ENCODE measurements around the gene PDCD11.

Gene PDCD11

GRCh38 chr10:103449208-103450144, 53.0 kb downstream of the PDCD11 start:
- no peak for DNase-seq (ENCODE audit: low read depth)

- DNase-seq (ENCODE audit: low read depth) = no peak
Observed at GRCh38 chr10:103450201-103450695, 53.8 kb downstream of the PDCD11 start.

DNA sequence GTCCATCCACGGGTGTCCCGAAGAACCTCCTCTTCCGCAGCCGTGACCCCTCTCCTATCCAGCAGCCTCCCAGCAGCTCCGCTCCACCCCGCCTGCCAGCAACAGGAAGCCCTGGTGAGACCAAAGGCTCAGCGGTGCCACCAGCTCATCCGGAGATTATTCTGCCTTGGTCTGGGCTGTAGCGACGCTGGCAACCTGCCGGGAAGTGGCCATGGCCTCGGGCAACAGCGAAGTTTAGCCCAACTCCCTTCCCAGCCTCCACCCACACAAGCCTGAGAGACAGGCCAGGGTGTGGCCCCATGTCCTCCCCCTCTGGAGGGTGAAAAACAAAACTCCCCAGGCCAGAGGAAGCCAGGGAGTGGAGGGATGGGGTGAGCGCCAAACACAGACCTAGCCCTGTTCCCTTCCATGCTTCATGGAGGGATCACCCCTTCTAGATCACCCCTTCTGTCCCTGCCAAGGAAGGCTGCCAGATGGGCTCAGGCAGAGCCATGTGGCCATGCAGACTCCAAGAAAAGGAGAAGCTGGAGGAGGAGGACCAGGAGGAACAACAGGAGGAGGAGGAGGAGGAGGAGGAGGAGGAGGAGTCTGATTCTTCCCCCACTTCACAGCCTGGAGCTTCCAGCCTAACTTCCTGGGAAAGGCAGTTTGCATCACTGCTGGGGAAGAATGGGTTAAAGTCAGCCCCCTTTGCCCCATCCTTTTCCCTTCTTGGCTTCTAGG, 54.8 kb downstream of the PDCD11 start:
- DNase-seq (ENCODE audit: low read depth) = peak; percentile 69

- peak; percentile 50 for DNase-seq (ENCODE audit: low read depth)
Observed at GRCh38 chr10:103451831-103452505, 55.5 kb downstream of the PDCD11 start, which contains the start of gene CALHM2. Gene CALHM2 (minus strand): TSS chr10:103452370. CDS start chr10:103449941, 2,429 bp downstream.

DNA sequence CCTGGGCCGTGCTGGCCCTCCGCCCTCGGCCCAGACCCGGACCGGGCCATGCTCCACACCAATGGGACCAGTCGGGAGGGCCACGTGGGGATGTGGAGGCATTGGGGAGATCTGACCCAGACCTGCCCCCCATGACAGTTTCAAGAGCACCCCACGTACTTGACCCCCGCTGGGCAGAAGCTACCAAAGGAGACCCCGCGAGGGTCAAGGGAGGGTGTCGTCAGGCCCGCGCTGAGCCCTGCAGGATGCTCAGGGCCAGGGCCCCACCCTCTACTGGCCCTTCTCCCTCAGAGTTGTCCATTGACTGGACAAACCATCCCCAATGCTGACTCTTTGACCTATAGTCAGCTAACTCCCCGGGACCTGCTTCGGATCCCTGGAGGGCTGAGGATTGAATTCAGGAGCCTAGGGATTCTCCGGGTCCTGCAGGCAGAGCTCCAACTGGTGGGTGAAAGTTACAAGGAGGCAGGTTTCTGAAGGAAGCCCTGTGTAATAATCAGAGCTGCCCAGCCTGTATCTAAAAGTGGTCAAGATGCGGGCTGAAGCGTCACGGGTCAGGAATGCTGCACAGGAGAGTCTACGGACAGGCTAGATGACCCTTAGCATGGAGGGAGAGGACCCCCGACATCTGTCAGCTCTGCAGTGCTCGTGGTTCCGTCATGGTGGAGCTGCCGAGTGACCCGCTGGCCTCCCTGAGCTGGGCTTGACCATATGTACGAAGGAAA, 56.2 kb downstream of the PDCD11 start:
- DNase-seq (ENCODE audit: low read depth) = no peak

DNA sequence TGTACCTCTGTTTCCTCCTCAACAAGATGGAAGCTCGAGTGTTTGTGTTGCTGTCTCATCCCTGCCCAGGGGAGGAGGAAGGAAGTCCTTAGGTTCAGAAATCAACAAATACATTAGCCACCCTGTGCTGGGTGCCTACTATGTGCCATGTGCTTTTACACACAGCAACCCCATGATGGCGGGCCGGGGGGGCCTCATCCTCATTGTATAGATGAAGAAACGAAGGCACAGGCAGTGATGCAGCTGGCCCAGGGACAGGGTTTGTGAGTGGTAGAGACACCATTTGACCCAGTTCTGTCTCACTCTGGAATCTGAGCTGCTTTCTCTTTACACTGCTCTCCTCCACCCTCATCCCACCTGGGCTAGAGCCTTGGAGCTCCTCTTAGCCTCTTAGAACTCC, 57.6 kb downstream of the PDCD11 start:
- no peak for DNase-seq (ENCODE audit: low read depth)

GRCh38 chr10:103455235-103455634, 58.8 kb downstream of the PDCD11 start:
- no peak for DNase-seq (ENCODE audit: low read depth)

DNA sequence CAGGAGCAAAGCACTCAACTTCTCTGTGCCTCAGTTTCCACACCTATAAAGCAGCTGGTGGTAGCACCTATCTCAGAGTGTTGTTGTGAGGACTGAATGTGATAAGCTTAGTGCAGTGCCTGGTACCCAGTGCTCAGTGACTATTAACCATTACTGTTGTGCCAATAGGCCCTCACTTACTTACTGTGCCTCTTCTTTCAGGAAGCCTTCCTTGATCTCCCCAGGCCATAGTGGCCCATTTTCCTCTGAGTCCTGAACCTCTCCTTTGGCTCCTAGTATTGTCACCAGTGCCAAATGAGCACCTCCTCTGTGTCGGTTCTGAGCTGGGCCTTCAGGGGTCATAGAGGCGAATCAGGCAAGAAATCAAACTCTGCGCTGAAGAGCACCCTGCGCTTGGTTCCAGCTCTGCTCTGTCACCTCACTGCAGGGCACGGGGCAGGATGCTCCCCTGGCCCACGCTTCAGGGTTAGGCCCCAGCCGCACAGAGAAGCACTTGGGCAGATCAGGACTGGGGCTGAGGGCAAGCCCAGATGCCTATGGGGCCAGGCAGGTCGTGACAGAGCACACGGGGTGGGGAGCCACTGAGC, 59.7 kb downstream of the PDCD11 start:
- no peak for DNase-seq (ENCODE audit: low read depth)

DNA sequence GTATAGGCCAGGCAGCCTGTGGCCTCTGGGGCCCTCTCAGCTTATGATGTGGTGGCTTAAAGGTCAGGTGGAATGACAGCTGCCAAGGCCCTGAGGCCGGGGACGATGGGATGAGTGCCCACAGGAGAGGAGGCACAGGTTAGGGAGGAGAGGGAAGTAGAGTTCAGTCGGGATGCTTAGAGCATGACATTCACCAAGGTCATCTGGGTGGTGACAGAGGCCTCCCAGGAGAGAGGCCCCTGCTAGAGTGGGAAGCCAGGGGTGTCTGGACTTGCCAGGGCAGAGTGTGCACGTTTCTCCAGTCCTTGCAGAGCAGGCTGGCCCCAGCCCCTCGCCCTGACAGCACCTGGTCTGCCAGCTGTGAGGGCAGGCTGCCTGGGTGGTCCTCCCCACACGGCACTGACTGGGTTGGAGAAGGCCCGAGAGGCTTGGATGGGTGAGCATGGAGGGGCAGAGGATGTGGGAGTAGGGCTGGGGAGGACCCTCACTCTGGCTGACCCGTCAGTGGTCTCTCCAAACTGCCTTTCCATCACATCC, 60.8 kb downstream of the PDCD11 start:
- no peak for DNase-seq (ENCODE audit: low read depth)

DNA sequence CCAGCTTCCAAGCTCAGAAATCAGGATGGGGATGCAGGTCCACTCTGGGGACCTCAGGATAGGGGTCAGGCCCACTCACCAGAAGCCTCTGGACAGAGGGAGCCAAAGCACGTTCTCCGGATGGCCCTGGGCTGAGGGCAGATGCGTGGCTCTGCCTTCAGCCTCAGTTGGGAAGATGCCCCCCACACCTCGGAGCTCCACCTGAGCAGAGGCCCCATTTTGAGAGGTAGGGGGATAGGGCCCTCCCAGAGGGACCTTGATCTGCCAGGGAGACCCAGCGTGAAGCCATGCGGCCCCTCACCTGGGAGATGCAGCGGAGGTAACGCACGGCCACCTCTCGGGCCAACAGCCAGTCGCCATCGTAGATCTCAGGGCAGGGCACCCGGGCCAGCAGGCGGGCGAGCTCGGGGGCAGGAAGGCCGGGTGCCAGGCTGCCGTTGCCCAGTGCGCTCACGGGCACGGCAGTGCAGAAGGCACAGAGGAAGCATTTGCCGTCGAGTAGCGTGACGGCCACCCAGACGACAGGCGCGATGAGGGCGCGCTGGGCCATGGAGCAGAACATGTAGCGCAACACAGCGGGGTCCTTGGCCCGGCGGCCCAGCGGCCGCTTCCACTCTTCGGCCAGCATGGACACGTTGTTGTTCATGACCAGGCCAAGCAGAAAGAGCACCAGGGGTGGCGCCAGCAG, 61.6 kb downstream of the PDCD11 start:
- no peak for DNase-seq (ENCODE audit: low read depth)

DNA sequence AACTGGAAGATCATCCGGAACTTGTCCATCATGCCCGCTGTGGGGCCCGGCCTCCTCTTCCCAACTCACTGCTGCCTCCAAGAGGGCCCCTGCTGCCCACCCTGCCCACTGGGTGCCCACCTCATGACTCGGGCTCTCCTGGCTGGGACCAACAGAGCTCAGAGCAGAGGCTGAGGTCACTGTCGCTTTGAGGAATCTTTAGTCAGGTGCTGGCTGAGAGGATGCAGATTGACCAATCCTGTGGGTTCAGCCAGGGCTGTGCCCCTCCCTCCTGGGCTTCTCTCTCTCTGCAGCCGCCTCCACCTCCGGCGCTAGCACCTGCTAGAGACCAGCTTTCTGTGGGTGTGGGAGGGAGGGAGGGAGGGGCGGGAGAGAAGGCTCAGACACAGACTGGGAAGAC, 62.3 kb downstream of the PDCD11 start, which contains the start of gene CALHM1:
Gene CALHM1, minus strand, starts transcription at position 181 of the 400 bp plus-strand sequence. Its CDS starts 149 bp downstream, at position 32.
- no peak for DNase-seq (ENCODE audit: low read depth)

- DNase-seq (ENCODE audit: low read depth) = no peak
Observed at GRCh38 chr10:103459615-103460014, 63.2 kb downstream of the PDCD11 start.

- peak; percentile 42 for DNase-seq (ENCODE audit: low read depth)
Observed at GRCh38 chr10:103463499-103463898, 67.1 kb downstream of the PDCD11 start.

DNA sequence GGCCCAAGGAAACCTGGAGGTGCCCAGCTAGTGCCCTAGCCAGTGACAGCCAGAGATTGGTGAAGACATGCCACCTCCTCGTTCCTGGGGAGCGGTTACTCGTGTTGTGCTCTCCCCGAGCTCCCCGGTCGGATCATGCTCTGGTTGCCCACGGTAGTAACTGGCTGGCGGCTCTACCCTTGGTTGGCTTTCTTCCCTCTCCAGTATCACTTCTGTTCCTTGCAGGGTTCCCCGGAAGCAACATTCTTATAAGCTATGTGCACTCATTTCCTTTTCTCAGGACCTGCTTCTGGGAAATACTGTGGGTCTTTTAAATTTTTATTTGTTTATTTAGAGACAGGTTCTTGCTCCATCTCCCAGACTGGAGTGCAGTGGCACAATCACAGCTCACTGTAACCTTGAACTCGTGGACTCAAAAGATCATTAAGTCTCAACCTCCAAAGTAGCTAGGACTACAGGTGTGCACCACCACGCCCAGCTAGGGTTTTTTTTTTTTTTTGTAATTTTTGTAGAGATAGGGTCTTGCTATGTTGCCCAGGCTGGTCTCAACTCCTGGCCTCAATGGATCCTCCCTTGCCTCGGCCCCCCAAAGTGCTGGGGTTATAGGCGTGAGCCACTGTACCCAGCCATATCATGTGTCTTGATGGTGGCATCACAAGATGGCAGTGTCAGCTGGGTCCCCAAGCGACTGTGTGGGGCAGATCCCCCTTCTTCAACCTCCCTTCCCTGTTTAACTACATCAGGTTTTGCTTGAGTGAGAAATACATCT, 69.2 kb downstream of the PDCD11 start:
- DNase-seq (ENCODE audit: low read depth) = no peak

DNA sequence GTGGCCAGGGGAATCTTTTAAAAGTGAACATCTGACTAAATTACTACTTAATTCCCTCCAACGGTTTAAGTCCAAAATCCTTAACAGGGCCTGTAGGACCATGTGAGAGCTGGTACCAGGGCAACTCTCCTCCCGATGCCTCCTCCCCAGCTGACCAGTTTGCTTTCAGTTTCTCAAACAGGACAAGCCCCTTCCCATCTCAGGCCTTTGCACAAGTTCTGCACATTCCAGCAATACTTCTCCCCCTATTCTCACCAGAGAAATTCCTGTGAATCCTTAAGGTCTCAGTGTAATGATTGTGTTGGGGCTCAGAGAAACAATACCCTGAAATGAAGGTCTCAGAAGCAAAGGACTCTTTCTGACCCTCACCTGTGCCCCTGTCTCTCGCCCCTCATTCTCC, 70.3 kb downstream of the PDCD11 start:
- no peak for DNase-seq (ENCODE audit: low read depth)

DNA sequence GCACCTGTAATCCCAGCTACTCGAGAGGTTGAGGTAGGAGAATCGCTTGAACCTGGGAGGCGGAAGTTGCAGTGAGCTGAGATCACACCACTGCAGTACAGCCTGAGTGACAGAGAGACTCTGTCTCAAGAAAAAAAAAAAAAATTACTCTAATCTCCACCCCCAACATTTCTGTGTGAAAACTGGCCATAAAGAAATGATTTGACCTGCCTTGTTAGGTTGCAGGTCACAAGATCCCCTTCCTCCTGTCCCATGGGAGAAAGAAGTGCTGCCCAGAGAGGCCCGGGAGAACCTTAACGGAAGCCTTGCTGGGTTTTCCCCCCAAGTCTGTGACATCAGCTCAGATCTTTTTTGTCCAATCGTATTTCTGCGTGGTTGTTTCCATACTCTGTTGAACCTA, 71.0 kb downstream of the PDCD11 start:
- DNase-seq (ENCODE audit: low read depth) = no peak

- no peak for DNase-seq (ENCODE audit: low read depth)
Observed at GRCh38 chr10:103469201-103469600, 72.8 kb downstream of the PDCD11 start.

- no peak for DNase-seq (ENCODE audit: low read depth)
Observed at GRCh38 chr10:103470761-103471653, 74.6 kb downstream of the PDCD11 start.

All from fibroblast of gingiva (primary cell).